WERI-Rb-1 (cell line): Measurements from ENCODE around the gene PAOX.

ENCODE experiments used
- DNase-seq: peaks from one replicate; pipeline ENCODE4 v3.0.0-alpha.2; 2020
- H3K27ac ChIP-seq: fragments of 250-450 bp; sonication (Bioruptor Pico); 2 replicates; pipeline ENCODE4 v1.5.1; 2020; ENCODE audit warnings: mild to moderate bottlenecking, moderate library complexity
- H3K27me3 ChIP-seq: fragments of 250-450 bp; sonication (Bioruptor Pico); 2 replicates; pipeline ENCODE4 v1.5.1; 2021; ENCODE audit warnings: mild to moderate bottlenecking, low read depth, moderate library complexity; ENCODE audit not compliant: insufficient read depth, severe bottlenecking
- H3K36me3 ChIP-seq: fragments of 250-450 bp; sonication (Bioruptor Pico); 2 replicates; pipeline ENCODE4 v1.5.1; 2020; ENCODE audit warnings: mild to moderate bottlenecking, moderate library complexity
- H3K4me3 ChIP-seq: 2 replicates; pipeline ENCODE4 v1.5.1; 2011; ENCODE audit warnings: low read depth, mild to moderate bottlenecking, control low read depth, low read length
- H3K9me3 ChIP-seq: fragments of 250-450 bp; sonication (Bioruptor Pico); 2 replicates; pipeline ENCODE4 v1.5.1; 2021; ENCODE audit warnings: mild to moderate bottlenecking, moderate library complexity; ENCODE audit not compliant: severe bottlenecking
- TF ChIP-seq, protein P1 (sequence below): IDR thresholded peaks from 2 replicates; pipeline ENCODE4 v1.5.1; 2011; ENCODE audit warnings: low read depth, mild to moderate bottlenecking, control low read depth, inconsistent platforms, low read length

The PAOX gene

GRCh38 chr10:133349160-133349568 is 29.9 kb upstream of the PAOX start:
- no peaks in the 10 kb centered on the region for H3K36me3 ChIP-seq
- no peak for DNase-seq
- TF ChIP-seq, protein P1, sequence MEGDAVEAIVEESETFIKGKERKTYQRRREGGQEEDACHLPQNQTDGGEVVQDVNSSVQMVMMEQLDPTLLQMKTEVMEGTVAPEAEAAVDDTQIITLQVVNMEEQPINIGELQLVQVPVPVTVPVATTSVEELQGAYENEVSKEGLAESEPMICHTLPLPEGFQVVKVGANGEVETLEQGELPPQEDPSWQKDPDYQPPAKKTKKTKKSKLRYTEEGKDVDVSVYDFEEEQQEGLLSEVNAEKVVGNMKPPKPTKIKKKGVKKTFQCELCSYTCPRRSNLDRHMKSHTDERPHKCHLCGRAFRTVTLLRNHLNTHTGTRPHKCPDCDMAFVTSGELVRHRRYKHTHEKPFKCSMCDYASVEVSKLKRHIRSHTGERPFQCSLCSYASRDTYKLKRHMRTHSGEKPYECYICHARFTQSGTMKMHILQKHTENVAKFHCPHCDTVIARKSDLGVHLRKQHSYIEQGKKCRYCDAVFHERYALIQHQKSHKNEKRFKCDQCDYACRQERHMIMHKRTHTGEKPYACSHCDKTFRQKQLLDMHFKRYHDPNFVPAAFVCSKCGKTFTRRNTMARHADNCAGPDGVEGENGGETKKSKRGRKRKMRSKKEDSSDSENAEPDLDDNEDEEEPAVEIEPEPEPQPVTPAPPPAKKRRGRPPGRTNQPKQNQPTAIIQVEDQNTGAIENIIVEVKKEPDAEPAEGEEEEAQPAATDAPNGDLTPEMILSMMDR: no peak
- no peaks in the 10 kb centered on the region for H3K27me3 ChIP-seq
- H3K27ac ChIP-seq: no peak overlapping the region
- H3K4me3 ChIP-seq: no peak overlapping the region
- H3K9me3 ChIP-seq: no peaks in the 10 kb centered on the region

DNA sequence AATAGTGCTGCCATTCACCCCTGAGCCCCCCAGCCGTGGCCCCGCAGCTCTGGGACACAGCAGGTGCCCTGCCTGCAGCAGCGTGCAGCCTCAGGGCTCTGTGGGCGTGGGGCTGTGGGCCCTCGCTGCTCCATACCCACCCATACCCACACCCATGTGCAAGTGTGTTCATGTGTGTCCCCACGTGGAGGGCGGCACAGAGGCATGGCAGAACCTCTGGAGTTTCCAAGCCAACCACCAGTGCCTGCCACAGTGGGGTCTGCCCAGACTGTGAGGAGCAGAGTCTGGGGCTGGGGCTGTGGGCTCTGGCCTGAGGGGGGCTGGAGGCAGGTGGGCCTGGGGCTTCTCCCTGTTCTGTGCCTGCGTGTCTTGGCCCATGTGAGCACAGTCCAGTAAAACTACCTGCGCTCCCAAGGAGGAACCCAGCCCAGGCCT is 29.5 kb upstream of the PAOX start:
- TF ChIP-seq, protein P1: no peak
- DNase-seq: no peak
- Histone ChIP-seq H3K4me3 (no peak overlapping the region), H3K9me3 (no peaks in the 10 kb centered on the region), H3K27me3 (no peaks in the 10 kb centered on the region), H3K27ac (no peak overlapping the region), H3K36me3 (no peaks in the 10 kb centered on the region)

GRCh38 chr10:133350283-133350949 is 28.6 kb upstream of the PAOX start:
- H3K27me3 ChIP-seq: no peaks in the 10 kb centered on the region
- H3K4me3 ChIP-seq: no peak overlapping the region
- DNase-seq: no peak
- H3K27ac ChIP-seq: no peak overlapping the region
- H3K9me3 ChIP-seq: no peaks in the 10 kb centered on the region
- TF ChIP-seq, protein P1: no peak
- no peaks in the 10 kb centered on the region for H3K36me3 ChIP-seq

DNA sequence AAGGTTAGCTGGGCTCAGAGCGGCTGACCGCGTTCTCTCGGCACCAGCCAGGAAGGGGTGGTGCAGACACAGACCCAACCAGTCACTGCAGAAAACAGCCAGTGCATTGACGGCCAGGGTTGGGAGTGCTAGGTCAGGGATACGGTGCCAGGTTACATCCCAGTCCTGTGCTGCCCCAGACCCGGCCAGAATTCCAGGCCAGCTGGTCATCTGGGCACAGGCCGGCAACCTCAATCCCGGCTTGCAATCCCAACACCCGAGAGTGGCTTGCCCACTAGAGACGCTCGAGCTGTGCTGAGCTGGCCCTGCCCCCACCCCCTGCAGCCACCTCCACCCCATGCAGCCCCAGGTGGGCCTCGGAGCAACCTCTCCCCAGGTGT is 28.1 kb upstream of the PAOX start:
- no peak overlapping the region for H3K4me3 ChIP-seq
- H3K27me3 ChIP-seq: no peaks in the 10 kb centered on the region
- H3K9me3 ChIP-seq: no peaks in the 10 kb centered on the region
- TF ChIP-seq, protein P1: no peak
- H3K36me3 ChIP-seq: no peaks in the 10 kb centered on the region
- DNase-seq: no peak
- H3K27ac ChIP-seq: no peak overlapping the region

- H3K27me3 ChIP-seq: no peaks in the 10 kb centered on the region
- H3K27ac ChIP-seq: no peak overlapping the region
- DNase-seq: no peak
- no peak overlapping the region for H3K4me3 ChIP-seq
- no peaks in the 10 kb centered on the region for H3K36me3 ChIP-seq
- H3K9me3 ChIP-seq: no peaks in the 10 kb centered on the region
- TF ChIP-seq, protein P1: no peak; the same call in 1 of the 2 replicates
Observed at GRCh38 chr10:133351408-133352318, 27.4 kb upstream of the PAOX start.
